WTC11 (cell line): ENCODE data around the gene HLA-F. TPM values are rescaled to one million over a fixed set of nuclear protein-coding genes. Genes with fewer than 3 reads are reported as not detected.

Source experiments
- ATAC-seq: fragments of 200-7000 bp; cut with Tn5 transposase; 2 replicates; pipeline ENCODE4 v1.10.0; 2021; ENCODE audit warnings: mild to moderate bottlenecking, moderate library complexity
- CTCF ChIA-PET: fragments of 300-600 bp; sonication (Branson Sonifier 250); formaldehyde crosslinking; loops from one replicate; lab custom pipeline; 2021; ENCODE audit warnings: antibody characterized with exemption; lab: Charles Lee
- POLR2A ChIA-PET: fragments of 350-600 bp; sonication (Branson Sonifier 250); formaldehyde crosslinking; loops from one replicate; lab custom pipeline; 2021; ENCODE audit warnings: antibody characterized with exemption; lab: Charles Lee
- DNase-seq: peaks from one replicate; pipeline ENCODE4 v3.0.0; 2021; ENCODE audit warnings: low spot score
- H3K27ac Mint-ChIP-seq: 2 replicates; pipeline ENCODE4 v1.8.0; 2021; ENCODE audit warnings: mixed read lengths
- H3K27me3 Mint-ChIP-seq: 2 replicates; pipeline ENCODE4 v1.8.0; 2021; ENCODE audit warnings: low read depth, mild to moderate bottlenecking, moderate library complexity, mixed read lengths
- H3K36me3 Mint-ChIP-seq: 2 replicates; pipeline ENCODE4 v1.8.0; 2021; ENCODE audit warnings: mixed read lengths
- H3K4me1 Mint-ChIP-seq: 2 replicates; pipeline ENCODE4 v1.8.0; 2022; ENCODE audit warnings: mixed read lengths
- H3K4me3 Mint-ChIP-seq: 2 replicates; pipeline ENCODE4 v1.8.0; 2021; ENCODE audit warnings: mild to moderate bottlenecking, moderate library complexity, mixed read lengths
- H3K9me3 Mint-ChIP-seq: 2 replicates; pipeline ENCODE4 v1.8.0; 2021; ENCODE audit warnings: mixed read lengths
- ATF1 ChIP-seq: sonication (generic); formaldehyde crosslinking; IDR thresholded peaks from 2 replicates; pipeline ENCODE4 v1.8.1; 2023; ENCODE audit warnings: mild to moderate bottlenecking, moderate library complexity, missing genetic modification reagents
- CREM ChIP-seq: sonication (generic); formaldehyde crosslinking; IDR thresholded peaks from 2 replicates; pipeline ENCODE4 v1.8.1; 2022; ENCODE audit warnings: mild to moderate bottlenecking, missing genetic modification reagents, moderate library complexity
- ETV6 ChIP-seq: sonication (generic); formaldehyde crosslinking; IDR thresholded peaks from 2 replicates; pipeline ENCODE4 v1.8.1; 2022; ENCODE audit warnings: mild to moderate bottlenecking, missing genetic modification reagents
- GABPB1 ChIP-seq: sonication (generic); formaldehyde crosslinking; IDR thresholded peaks from 2 replicates; pipeline ENCODE4 v1.8.1; 2023; ENCODE audit warnings: mild to moderate bottlenecking, missing genetic modification reagents
- GRHL2 ChIP-seq: fragments of 250-450 bp; sonication (Bioruptor Pico); IDR thresholded peaks from 2 replicates; pipeline ENCODE4 v1.8.0; 2022; ENCODE audit warnings: mild to moderate bottlenecking, moderate library complexity; ENCODE audit not compliant: insufficient replicate concordance, severe bottlenecking
- HMGA2 ChIP-seq: fragments of 250-450 bp; sonication (Bioruptor Pico); IDR thresholded peaks from 2 replicates; pipeline ENCODE4 v1.4.0; 2021; ENCODE audit warnings: mild to moderate bottlenecking, moderate library complexity
- MYBL2 ChIP-seq: sonication (generic); formaldehyde crosslinking; IDR thresholded peaks from 2 replicates; pipeline ENCODE4 v1.8.1; 2023; ENCODE audit warnings: mild to moderate bottlenecking, moderate library complexity, missing genetic modification reagents
- NFYB ChIP-seq: sonication (generic); formaldehyde crosslinking; conservative IDR thresholded peaks from 2 replicates; pipeline ENCODE4 v1.8.0; 2022; ENCODE audit warnings: low read depth, missing genetic modification reagents
- SMAD3 ChIP-seq: sonication (generic); formaldehyde crosslinking; IDR thresholded peaks from 2 replicates; pipeline ENCODE4 v1.8.0; 2022; ENCODE audit warnings: missing genetic modification reagents, mild to moderate bottlenecking, borderline replicate concordance
- STAT6 ChIP-seq: sonication (generic); formaldehyde crosslinking; conservative IDR thresholded peaks from 2 replicates; pipeline ENCODE4 v1.8.1; 2023; ENCODE audit warnings: mild to moderate bottlenecking, low read depth, missing genetic modification reagents, moderate library complexity
- TCF7 ChIP-seq: sonication (generic); formaldehyde crosslinking; IDR thresholded peaks from 2 replicates; pipeline ENCODE4 v1.8.0; 2022; ENCODE audit warnings: mild to moderate bottlenecking, low read depth, missing genetic modification reagents, moderate library complexity
- USF2 ChIP-seq: sonication (generic); formaldehyde crosslinking; IDR thresholded peaks from 2 replicates; pipeline ENCODE4 v1.8.1; 2023; ENCODE audit warnings: mild to moderate bottlenecking, missing genetic modification reagents, moderate library complexity
- ZNF232 ChIP-seq: sonication (generic); formaldehyde crosslinking; IDR thresholded peaks from 2 replicates; pipeline ENCODE4 v1.8.0; 2022; ENCODE audit warnings: mild to moderate bottlenecking, missing genetic modification reagents
- ZNF263 ChIP-seq: sonication (generic); formaldehyde crosslinking; IDR thresholded peaks from 2 replicates; pipeline ENCODE4 v1.8.1; 2022; ENCODE audit warnings: low read depth, mild to moderate bottlenecking, moderate library complexity, missing genetic modification reagents
- ZNF281 ChIP-seq: sonication (generic); formaldehyde crosslinking; IDR thresholded peaks from 2 replicates; pipeline ENCODE4 v1.8.0; 2023; ENCODE audit warnings: mild to moderate bottlenecking, missing genetic modification reagents
- total RNA-seq: library from RNA; stranded (reverse); gene quantifications from 3 replicates; pipeline ENCODE4 v1.2.3, GENCODE V29; 2021
- TF ChIP-seq, protein P1 (sequence below): sonication (generic); formaldehyde crosslinking; IDR thresholded peaks from 2 replicates; pipeline ENCODE4 v1.8.1; 2022; ENCODE audit warnings: low read depth, missing genetic modification reagents, borderline replicate concordance
- TF ChIP-seq, protein P2 (sequence below): sonication (generic); formaldehyde crosslinking; IDR thresholded peaks from 2 replicates; pipeline ENCODE4 v1.8.0; 2022; ENCODE audit warnings: mild to moderate bottlenecking, missing genetic modification reagents

Gene HLA-F
- total RNA-seq, 1 experiment from 2014 or later: 7.5 TPM

DNA sequence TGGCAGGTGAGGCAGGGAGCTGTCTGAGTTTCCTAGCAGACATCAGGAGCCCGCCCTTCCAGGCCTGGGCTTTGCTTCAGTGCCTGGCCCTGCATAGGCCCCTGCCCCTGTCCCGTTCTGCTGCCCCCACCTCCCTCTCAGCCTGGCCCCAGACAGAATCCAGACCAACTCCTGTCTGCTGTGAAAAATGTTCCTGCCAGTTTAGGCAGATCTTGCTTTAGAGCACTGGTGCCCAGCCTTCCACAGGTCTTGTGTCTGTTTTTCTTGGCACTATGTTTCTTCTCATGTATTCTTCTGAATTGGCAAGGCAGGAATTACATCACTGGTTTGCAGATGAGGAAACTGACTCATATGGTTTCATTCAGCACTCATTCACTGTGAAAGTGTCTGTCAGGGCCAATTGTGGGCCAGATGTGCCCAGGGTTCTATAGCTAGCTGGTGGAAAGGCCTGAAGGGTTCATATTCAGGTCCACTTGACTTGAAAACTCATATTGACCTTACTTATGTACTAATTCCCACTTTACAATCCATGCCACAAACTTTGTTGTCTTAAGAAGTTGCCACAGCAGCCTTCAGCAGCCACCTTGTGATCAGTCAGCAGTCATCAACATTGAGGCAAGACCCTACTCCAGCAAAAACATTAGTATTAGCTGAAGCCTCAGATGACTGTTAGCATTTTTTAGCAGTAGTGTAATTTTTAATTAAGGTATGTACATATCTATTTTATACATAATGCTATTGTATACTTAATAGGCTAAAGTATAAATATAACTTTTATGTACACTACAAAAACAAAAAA is 40.5 kb downstream of the HLA-F start (continued):
- TF ChIP-seq CREM (CRISPR knock-in tag): no peak
- no peak for TF ChIP-seq GABPB1 (CRISPR knock-in tag)

GRCh38 chr6:29764422-29765196 is 41.4 kb downstream of the HLA-F start:
- DNase-seq (no peak), ATAC-seq (no peak)
- Mint-ChIP-seq H3K27ac (no peak overlapping the region), H3K36me3 (no peaks in the 10 kb centered on the region), H3K4me3 (no peak overlapping the region), H3K27me3 (peaks cover 22% of the 10 kb centered on the region), H3K9me3 (peaks cover 3% of the 10 kb centered on the region; the same call in 1 of the 2 replicates), H3K4me1 (peaks cover 18% of the 10 kb centered on the region)
- POLR2A ChIA-PET: no interaction called here
- CTCF ChIA-PET: interaction anchor here (2.4 kb wide), 1 partner anchor 11 kb away, joined by 14 read pairs; no protein-coding TSS in a partner anchor
- TF ChIP-seq ZNF281 (CRISPR knock-in tag) (no peak), NFYB (CRISPR knock-in tag) (no peak), TCF7 (CRISPR knock-in tag) (no peak), ZNF263 (CRISPR knock-in tag) (no peak)
- TF ChIP-seq, all 79 proteins: peak for 0

GRCh38 chr6:29769336-29769735 is 46.1 kb downstream of the HLA-F start:
- no peak overlapping the region for H3K27ac Mint-ChIP-seq
- H3K9me3 Mint-ChIP-seq: 0 out of 2 replicates have a peak, but pooled peaks cover 4% of the 10 kb centered on the region
- peaks cover 28% of the 10 kb centered on the region for H3K27me3 Mint-ChIP-seq
- TF ChIP-seq ETV6 (CRISPR knock-in tag) (no peak), SMAD3 (CRISPR knock-in tag) (no peak)
- H3K36me3 Mint-ChIP-seq: no peaks in the 10 kb centered on the region
- CTCF ChIA-PET: no interaction called here
- no peak for DNase-seq
- no peak for ATAC-seq
- no peaks in the 10 kb centered on the region for H3K4me1 Mint-ChIP-seq
- H3K4me3 Mint-ChIP-seq: no peak overlapping the region
- POLR2A ChIA-PET: no interaction called here

GRCh38 chr6:29770306-29770705 is 47.1 kb downstream of the HLA-F start:
- H3K36me3 Mint-ChIP-seq: no peaks in the 10 kb centered on the region
- POLR2A ChIA-PET: no interaction called here
- H3K9me3 Mint-ChIP-seq: 0 out of 2 replicates have a peak, but pooled peaks cover 4% of the 10 kb centered on the region

More at GRCh38 chr6:29770306-29770705, 47.1 kb downstream of the HLA-F start:
- DNase-seq: no peak
- TF ChIP-seq MYBL2 (CRISPR knock-in tag): no peak
- TF ChIP-seq ZNF232 (CRISPR knock-in tag): no peak
- TF ChIP-seq, protein P1, sequence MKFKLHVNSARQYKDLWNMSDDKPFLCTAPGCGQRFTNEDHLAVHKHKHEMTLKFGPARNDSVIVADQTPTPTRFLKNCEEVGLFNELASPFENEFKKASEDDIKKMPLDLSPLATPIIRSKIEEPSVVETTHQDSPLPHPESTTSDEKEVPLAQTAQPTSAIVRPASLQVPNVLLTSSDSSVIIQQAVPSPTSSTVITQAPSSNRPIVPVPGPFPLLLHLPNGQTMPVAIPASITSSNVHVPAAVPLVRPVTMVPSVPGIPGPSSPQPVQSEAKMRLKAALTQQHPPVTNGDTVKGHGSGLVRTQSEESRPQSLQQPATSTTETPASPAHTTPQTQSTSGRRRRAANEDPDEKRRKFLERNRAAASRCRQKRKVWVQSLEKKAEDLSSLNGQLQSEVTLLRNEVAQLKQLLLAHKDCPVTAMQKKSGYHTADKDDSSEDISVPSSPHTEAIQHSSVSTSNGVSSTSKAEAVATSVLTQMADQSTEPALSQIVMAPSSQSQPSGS (CRISPR knock-in tag): no peak
- no peak for TF ChIP-seq USF2 (CRISPR knock-in tag)
- no peak for TF ChIP-seq ATF1 (CRISPR knock-in tag)
- TF ChIP-seq GRHL2 (CRISPR knock-in tag): no peak
- no peak for TF ChIP-seq SMAD3 (CRISPR knock-in tag)
- TF ChIP-seq, protein P2, sequence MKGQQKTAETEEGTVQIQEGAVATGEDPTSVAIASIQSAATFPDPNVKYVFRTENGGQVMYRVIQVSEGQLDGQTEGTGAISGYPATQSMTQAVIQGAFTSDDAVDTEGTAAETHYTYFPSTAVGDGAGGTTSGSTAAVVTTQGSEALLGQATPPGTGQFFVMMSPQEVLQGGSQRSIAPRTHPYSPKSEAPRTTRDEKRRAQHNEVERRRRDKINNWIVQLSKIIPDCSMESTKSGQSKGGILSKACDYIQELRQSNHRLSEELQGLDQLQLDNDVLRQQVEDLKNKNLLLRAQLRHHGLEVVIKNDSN (CRISPR knock-in tag): no peak
- no peak for TF ChIP-seq HMGA2 (CRISPR knock-in tag)
- no peak for TF ChIP-seq STAT6 (CRISPR knock-in tag)
- Mint-ChIP-seq H3K27me3 (peaks cover 36% of the 10 kb centered on the region), H3K4me1 (no peaks in the 10 kb centered on the region), H3K4me3 (no peak overlapping the region), H3K27ac (no peak overlapping the region)
- CTCF ChIA-PET: no interaction called here
- no peak for ATAC-seq
